ENCODE data around the gene SP2. TPM values are rescaled to one million over a fixed set of nuclear protein-coding genes. Genes with fewer than 3 reads are reported as not detected.
A peak's percentile ranks its signal among the peaks of the same experiment; 100 is the strongest.

The SP2 gene
- total RNA-seq, 1 donor from 2014 or later = 11.3 TPM

GRCh38 chr17:47889734-47890529, 6.1 kb upstream of the SP2 start:
- no peak for DNase-seq (ENCODE audit: extremely low spot score in 2 of 2)
- H3K9me3 ChIP-seq = no peaks in the 10 kb centered on the region
- no peak overlapping the region for H3K27ac ChIP-seq
- no peaks in the 10 kb centered on the region for H3K36me3 ChIP-seq
- no peaks in the 10 kb centered on the region for H3K27me3 ChIP-seq
- H3K4me3 ChIP-seq = no peak overlapping the region
- intact Hi-C loops (cut with DNase I) = loop anchor here (2.0 to 10.0 kb wide), 2 partner anchors 49 to 55 kb away; partner anchors contain the start of genes PNPO and SCRN2
- H3K4me1 ChIP-seq = peaks cover 21% of the 10 kb centered on the region
- TF ChIP-seq POLR2AphosphoS5 (IDR thresholded peaks at IDR 0.05; ENCODE audit: insufficient read depth in 1 of 2, low read depth in 1 of 2) (peak in 1 of 2 donors; percentile 68), POLR2A (IDR thresholded peaks at IDR 0.05) (no peak), CTCF (IDR thresholded peaks at IDR 0.05) (peak; percentile 92 to 98 (median 93))

GRCh38 chr17:47891545-47892088, 4.4 kb upstream of the SP2 start:
- H3K4me1 ChIP-seq = peaks cover 15% of the 10 kb centered on the region
- TF ChIP-seq POLR2A (IDR thresholded peaks at IDR 0.05) = no peak
- no peak for TF ChIP-seq CTCF (IDR thresholded peaks at IDR 0.05)
- no peak for TF ChIP-seq POLR2AphosphoS5 (IDR thresholded peaks at IDR 0.05; ENCODE audit: insufficient read depth in 1 of 2, low read depth in 1 of 2)
- no peak overlapping the region for H3K27ac ChIP-seq
- no peaks in the 10 kb centered on the region for H3K9me3 ChIP-seq
- no peaks in the 10 kb centered on the region for H3K27me3 ChIP-seq
- DNase-seq (ENCODE audit: extremely low spot score in 2 of 2) = no peak
- H3K4me3 ChIP-seq = no peak overlapping the region
- intact Hi-C loops (cut with DNase I) = loop anchor here (2.0 to 10.0 kb wide), 2 partner anchors 51 to 53 kb away; partner anchors contain the start of genes PNPO and SCRN2
- H3K36me3 ChIP-seq = no peaks in the 10 kb centered on the region

GRCh38 chr17:47894498-47895346, 1.3 kb upstream of the SP2 start:
- Histone ChIP-seq H3K27me3 (no peaks in the 10 kb centered on the region), H3K36me3 (no peaks in the 10 kb centered on the region), H3K27ac (peak overlapping the region; percentile 94), H3K4me1 (peaks cover 31% of the 10 kb centered on the region), H3K9me3 (no peaks in the 10 kb centered on the region), H3K4me3 (peak overlapping the region; percentile 81 to 86)
- no peak for TF ChIP-seq POLR2AphosphoS5 (IDR thresholded peaks at IDR 0.05; ENCODE audit: insufficient read depth in 1 of 2, low read depth in 1 of 2)
- no peak for TF ChIP-seq POLR2A (IDR thresholded peaks at IDR 0.05)
- TF ChIP-seq CTCF (IDR thresholded peaks at IDR 0.05) = no peak
- intact Hi-C loops (cut with DNase I) = loop anchor here (10.0 kb wide), 1 partner anchor 50 kb away; the partner anchor contains the start of gene PNPO
- DNase-seq (ENCODE audit: extremely low spot score in 2 of 2) = no peak

DNA sequence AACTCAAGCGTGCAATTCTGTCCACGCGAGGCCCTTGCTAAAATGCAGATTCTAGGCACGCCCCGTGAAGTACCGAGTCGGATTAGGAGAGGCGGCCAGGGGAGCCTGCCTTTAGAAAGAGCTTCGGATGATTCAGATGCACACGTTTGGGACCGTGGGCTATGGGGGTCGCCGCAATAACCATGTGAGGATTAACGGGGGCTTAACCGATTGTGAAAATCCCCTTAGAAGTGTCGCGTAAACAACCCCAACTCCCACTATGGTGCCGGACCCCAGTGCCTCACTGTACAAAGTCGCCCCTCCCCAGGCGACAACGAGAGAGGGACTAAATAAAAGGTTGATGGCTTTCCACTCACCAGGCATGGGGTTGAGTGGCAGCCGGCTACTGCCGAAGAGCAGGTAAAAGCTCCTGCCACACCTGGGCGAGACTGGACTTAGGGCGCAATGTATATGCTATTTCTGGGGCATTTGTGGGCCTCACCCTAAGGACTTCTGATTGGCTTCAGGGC, 635 bp upstream of the SP2 start:
- Histone ChIP-seq H3K9me3 (no peaks in the 10 kb centered on the region), H3K4me3 (peak overlapping the region; percentile 81 to 86), H3K27me3 (no peaks in the 10 kb centered on the region), H3K27ac (peak overlapping the region; percentile 94), H3K4me1 (peaks cover 31% of the 10 kb centered on the region), H3K36me3 (peaks cover 0 to 2% of the 10 kb centered on the region in 2 donors)
- peak in 1 of 2 donors; percentile 93 for DNase-seq (ENCODE audit: extremely low spot score in 2 of 2)
- intact Hi-C loops (cut with DNase I) = loop anchor here (10.0 kb wide), 1 partner anchor 49 kb away; the partner anchor contains the start of gene PNPO
- TF ChIP-seq CTCF (IDR thresholded peaks at IDR 0.05) = no peak
- TF ChIP-seq POLR2AphosphoS5 (IDR thresholded peaks at IDR 0.05; ENCODE audit: insufficient read depth in 1 of 2, low read depth in 1 of 2) = peak in 1 of 2 donors; percentile 90
- peak in 1 of 2 donors; percentile 89 for TF ChIP-seq POLR2A (IDR thresholded peaks at IDR 0.05)
